GM12878 (cell line): Measurements from ENCODE around the gene TCF7. TPM values are rescaled to one million over a fixed set of nuclear protein-coding genes. Genes with fewer than 3 reads are reported as not detected.

Source experiments
- ATF7 ChIP-seq: fragments of 450-650 bp; IDR thresholded peaks from 2 replicates; pipeline ENCODE4 v1.6.1; 2016; ENCODE audit warnings: low read depth, mild to moderate bottlenecking
- CREM ChIP-seq: IDR thresholded peaks from 2 replicates; pipeline ENCODE4 v1.6.1; 2014; ENCODE audit warnings: antibody characterized with exemption, low read depth
- ETV6 ChIP-seq, 2 experiments: fragments of 450-650 bp in 1 of 2; IDR thresholded peaks in 1 of 2; conservative IDR thresholded peaks in 1 of 2; 2 replicates each; pipeline ENCODE4 v1.6.1; 2014; ENCODE audit warnings: antibody characterized with exemption in 1 of 2, borderline replicate concordance in 1 of 2, low read depth in 1 of 2, mild to moderate bottlenecking in 1 of 2, moderate library complexity in 1 of 2
- FOXK2 ChIP-seq: fragments of 450-650 bp; IDR thresholded peaks from 2 replicates; pipeline ENCODE4 v1.6.1; 2017; ENCODE audit warnings: mild to moderate bottlenecking, moderate library complexity
- FOXM1 ChIP-seq: IDR thresholded peaks from 2 replicates; pipeline ENCODE4 v1.6.1; 2012; ENCODE audit warnings: low read depth, mild to moderate bottlenecking, inconsistent platforms, low read length, moderate library complexity
- GATAD2B ChIP-seq: fragments of 450-650 bp; conservative IDR thresholded peaks from 2 replicates; pipeline ENCODE4 v1.6.1; 2017; ENCODE audit warnings: low read depth, mild to moderate bottlenecking, moderate library complexity
- MXI1 ChIP-seq: fragments of 150-350 bp; IDR thresholded peaks from 2 replicates; pipeline ENCODE4 v1.6.1; 2011; ENCODE audit warnings: low read depth, mild to moderate bottlenecking, inconsistent platforms, low read length, improper control_type of control experiment
- NFIC ChIP-seq: IDR thresholded peaks from 2 replicates; pipeline ENCODE4 v1.6.1; 2012; ENCODE audit warnings: low read depth, mild to moderate bottlenecking, inconsistent platforms, low read length, moderate library complexity
- PAX5 ChIP-seq: IDR thresholded peaks from 2 replicates; pipeline ENCODE4 v1.6.1; 2011; ENCODE audit warnings: low read depth, low read length, borderline replicate concordance
- PML ChIP-seq: IDR thresholded peaks from 2 replicates; pipeline ENCODE4 v1.6.1; 2012; ENCODE audit warnings: low read length, inconsistent platforms
- RB1 ChIP-seq: fragments of 450-650 bp; formaldehyde crosslinking; IDR thresholded peaks from 2 replicates; pipeline ENCODE4 v1.6.1; 2017; ENCODE audit warnings: mild to moderate bottlenecking, borderline replicate concordance
- RELB ChIP-seq: fragments of 450-650 bp; IDR thresholded peaks from 2 replicates; pipeline ENCODE4 v1.6.1; 2017; ENCODE audit warnings: low read depth, mild to moderate bottlenecking, moderate library complexity
- SUPT20H ChIP-seq: IDR thresholded peaks from 2 replicates; pipeline ENCODE4 v1.6.1; 2011; ENCODE audit warnings: low read depth, mild to moderate bottlenecking, low read length, moderate library complexity, borderline replicate concordance; ENCODE audit not compliant: control insufficient read depth
- TAF1 ChIP-seq: IDR thresholded peaks from 2 replicates; pipeline ENCODE4 v1.6.1; 2011; ENCODE audit warnings: mild to moderate bottlenecking, low read depth, low read length, borderline replicate concordance
- TBL1XR1 ChIP-seq: IDR thresholded peaks from 2 replicates; pipeline ENCODE4 v1.6.1; 2012; ENCODE audit warnings: low read depth, low read length, improper control_type of control experiment
- ZNF217 ChIP-seq: fragments of 450-650 bp; IDR thresholded peaks from 2 replicates; pipeline ENCODE4 v1.6.1; 2017; ENCODE audit warnings: antibody characterized with exemption, mild to moderate bottlenecking
- ZNF24 ChIP-seq: fragments of 450-650 bp; IDR thresholded peaks from 2 replicates; pipeline ENCODE4 v1.6.1; 2017; ENCODE audit warnings: antibody characterized with exemption, mild to moderate bottlenecking
- polyA plus RNA-seq, 11 experiments: library from polyadenylated mRNA; depleted of rRNA in 4 of 11; unstranded in 6 of 11; stranded (reverse) in 5 of 11; fragments of >200 nt; fragmentation: Nextera tagmentation in 4 of 11; fragmentation: Illumina TruSeq in 1 of 11; extraction: Ambion mirVana in 4 of 11; extraction: Trizol in 1 of 11; gene quantifications; 1 replicate in 1 of 11; 2 replicates in 10 of 11; pipeline versions ENCODE4 v1.2.1 to v1.2.3, GENCODE V29; 2011 to 2016; ENCODE audit warnings: inconsistent platforms in 2 of 11, missing spikeins in 2 of 11, low read depth in 1 of 11
- total RNA-seq, 4 experiments: library from RNA; depleted of rRNA in 3 of 4; stranded (reverse); fragments of >200 nt in 3 of 4; fragmentation: Illumina TruSeq in 1 of 4; extraction: Trizol in 1 of 4; gene quantifications; 2 replicates each; pipeline versions ENCODE4 v1.2.1 to v1.2.3, GENCODE V29; 2013 to 2021
- TF ChIP-seq, protein P1 (sequence below): fragments of 450-650 bp; IDR thresholded peaks from 2 replicates; pipeline ENCODE4 v1.6.1; 2016; ENCODE audit warnings: mild to moderate bottlenecking
- TF ChIP-seq, protein P2 (sequence below): fragments of 450-650 bp; IDR thresholded peaks from 2 replicates; pipeline ENCODE4 v1.6.1; 2017; ENCODE audit warnings: mild to moderate bottlenecking, moderate library complexity
- TF ChIP-seq, protein P3 (sequence below): fragments of 450-650 bp; IDR thresholded peaks from 2 replicates; pipeline ENCODE4 v1.6.1; 2017; ENCODE audit warnings: mild to moderate bottlenecking, low read depth, inconsistent platforms; ENCODE audit not compliant: poor library complexity, severe bottlenecking

The TCF7 gene
- total and polyA plus RNA-seq, 10 of the 15 experiments (the other 5 are each of a cell fraction or from before 2014, with no cell fraction given) = 10.0 to 60.2 (median 23.6) TPM

GRCh38 chr5:134100283-134101091 is 14.0 kb upstream of the TCF7 start (continued):
- TF ChIP-seq, protein P1, sequence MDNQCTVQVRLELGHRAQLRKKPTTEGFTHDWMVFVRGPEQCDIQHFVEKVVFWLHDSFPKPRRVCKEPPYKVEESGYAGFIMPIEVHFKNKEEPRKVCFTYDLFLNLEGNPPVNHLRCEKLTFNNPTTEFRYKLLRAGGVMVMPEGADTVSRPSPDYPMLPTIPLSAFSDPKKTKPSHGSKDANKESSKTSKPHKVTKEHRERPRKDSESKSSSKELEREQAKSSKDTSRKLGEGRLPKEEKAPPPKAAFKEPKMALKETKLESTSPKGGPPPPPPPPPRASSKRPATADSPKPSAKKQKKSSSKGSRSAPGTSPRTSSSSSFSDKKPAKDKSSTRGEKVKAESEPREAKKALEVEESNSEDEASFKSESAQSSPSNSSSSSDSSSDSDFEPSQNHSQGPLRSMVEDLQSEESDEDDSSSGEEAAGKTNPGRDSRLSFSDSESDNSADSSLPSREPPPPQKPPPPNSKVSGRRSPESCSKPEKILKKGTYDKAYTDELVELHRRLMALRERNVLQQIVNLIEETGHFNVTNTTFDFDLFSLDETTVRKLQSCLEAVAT = 0 out of 2 replicates have a peak, but pooled peaks have one; percentile 42
- TF ChIP-seq NFIC (no peak), PML (no peak), CREM (peak; percentile 86), ETV6 (conservative IDR thresholded peaks at IDR 0.05 in 1 of 2, IDR thresholded peaks at IDR 0.05 in 1 of 2; ENCODE audit: borderline replicate concordance in 1 of 2, low read depth in 1 of 2) (peak in 1 of 2 experiments; percentile 37; a peak in 2 of 4 replicates), TBL1XR1 (peak; percentile 92; the same call in 1 of the 2 replicates), SUPT20H (no peak), FOXK2 (no peak), RELB (peak; percentile 96), FOXM1 (no peak), ZNF217 (peak; percentile 65; the same call in 1 of the 2 replicates), MXI1 (peak; percentile 85), ZNF24 (no peak), ATF7 (peak; percentile 74), PAX5 (peak; percentile 76; the same call in 1 of the 2 replicates), TAF1 (0 out of 2 replicates have a peak, but pooled peaks have one; percentile 28), GATAD2B (peak; percentile 86), RB1 (no peak)
- TF ChIP-seq, protein P2, sequence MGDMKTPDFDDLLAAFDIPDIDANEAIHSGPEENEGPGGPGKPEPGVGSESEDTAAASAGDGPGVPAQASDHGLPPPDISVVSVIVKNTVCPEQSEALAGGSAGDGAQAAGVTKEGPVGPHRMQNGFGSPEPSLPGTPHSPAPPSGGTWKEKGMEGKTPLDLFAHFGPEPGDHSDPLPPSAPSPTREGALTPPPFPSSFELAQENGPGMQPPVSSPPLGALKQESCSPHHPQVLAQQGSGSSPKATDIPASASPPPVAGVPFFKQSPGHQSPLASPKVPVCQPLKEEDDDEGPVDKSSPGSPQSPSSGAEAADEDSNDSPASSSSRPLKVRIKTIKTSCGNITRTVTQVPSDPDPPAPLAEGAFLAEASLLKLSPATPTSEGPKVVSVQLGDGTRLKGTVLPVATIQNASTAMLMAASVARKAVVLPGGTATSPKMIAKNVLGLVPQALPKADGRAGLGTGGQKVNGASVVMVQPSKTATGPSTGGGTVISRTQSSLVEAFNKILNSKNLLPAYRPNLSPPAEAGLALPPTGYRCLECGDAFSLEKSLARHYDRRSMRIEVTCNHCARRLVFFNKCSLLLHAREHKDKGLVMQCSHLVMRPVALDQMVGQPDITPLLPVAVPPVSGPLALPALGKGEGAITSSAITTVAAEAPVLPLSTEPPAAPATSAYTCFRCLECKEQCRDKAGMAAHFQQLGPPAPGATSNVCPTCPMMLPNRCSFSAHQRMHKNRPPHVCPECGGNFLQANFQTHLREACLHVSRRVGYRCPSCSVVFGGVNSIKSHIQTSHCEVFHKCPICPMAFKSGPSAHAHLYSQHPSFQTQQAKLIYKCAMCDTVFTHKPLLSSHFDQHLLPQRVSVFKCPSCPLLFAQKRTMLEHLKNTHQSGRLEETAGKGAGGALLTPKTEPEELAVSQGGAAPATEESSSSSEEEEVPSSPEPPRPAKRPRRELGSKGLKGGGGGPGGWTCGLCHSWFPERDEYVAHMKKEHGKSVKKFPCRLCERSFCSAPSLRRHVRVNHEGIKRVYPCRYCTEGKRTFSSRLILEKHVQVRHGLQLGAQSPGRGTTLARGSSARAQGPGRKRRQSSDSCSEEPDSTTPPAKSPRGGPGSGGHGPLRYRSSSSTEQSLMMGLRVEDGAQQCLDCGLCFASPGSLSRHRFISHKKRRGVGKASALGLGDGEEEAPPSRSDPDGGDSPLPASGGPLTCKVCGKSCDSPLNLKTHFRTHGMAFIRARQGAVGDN = peak; percentile 90
- TF ChIP-seq, protein P3, sequence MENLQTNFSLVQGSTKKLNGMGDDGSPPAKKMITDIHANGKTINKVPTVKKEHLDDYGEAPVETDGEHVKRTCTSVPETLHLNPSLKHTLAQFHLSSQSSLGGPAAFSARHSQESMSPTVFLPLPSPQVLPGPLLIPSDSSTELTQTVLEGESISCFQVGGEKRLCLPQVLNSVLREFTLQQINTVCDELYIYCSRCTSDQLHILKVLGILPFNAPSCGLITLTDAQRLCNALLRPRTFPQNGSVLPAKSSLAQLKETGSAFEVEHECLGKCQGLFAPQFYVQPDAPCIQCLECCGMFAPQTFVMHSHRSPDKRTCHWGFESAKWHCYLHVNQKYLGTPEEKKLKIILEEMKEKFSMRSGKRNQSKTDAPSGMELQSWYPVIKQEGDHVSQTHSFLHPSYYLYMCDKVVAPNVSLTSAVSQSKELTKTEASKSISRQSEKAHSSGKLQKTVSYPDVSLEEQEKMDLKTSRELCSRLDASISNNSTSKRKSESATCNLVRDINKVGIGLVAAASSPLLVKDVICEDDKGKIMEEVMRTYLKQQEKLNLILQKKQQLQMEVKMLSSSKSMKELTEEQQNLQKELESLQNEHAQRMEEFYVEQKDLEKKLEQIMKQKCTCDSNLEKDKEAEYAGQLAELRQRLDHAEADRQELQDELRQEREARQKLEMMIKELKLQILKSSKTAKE = peak; percentile 95
